HEK293 (cell line): Measurements from ENCODE around the gene POLR1D.
A peak's percentile ranks its signal among the peaks of the same experiment; 100 is the strongest.

Experiments used
- CTCF ChIA-PET: fragments of 350-600 bp; formaldehyde crosslinking; extraction: SDS; loops from one replicate; lab custom pipeline; 2021; ENCODE audit warnings: antibody characterized with exemption; lab: Yijun Ruan, JAX
- POLR2A ChIA-PET: fragments of 300-600 bp; formaldehyde crosslinking; extraction: SDS; loops from one replicate; lab custom pipeline; 2020; ENCODE audit warnings: antibody characterized with exemption, inconsistent platforms; lab: Yijun Ruan, JAX
- H3K27ac ChIP-seq: fragments of 200-500 bp; sonication (Bioruptor generic); 2 replicates; pipeline ENCODE4 v1.5.1; 2014; ENCODE audit warnings: low read depth, low read length, control low read depth, inconsistent platforms; ENCODE audit errors: extremely low read depth
- H3K36me3 ChIP-seq, 2 experiments: fragments of 200-500 bp in 1 of 2; sonication (Bioruptor generic) in 1 of 2; 1 replicate in 1 of 2; 2 replicates in 1 of 2; pipeline ENCODE4 v1.5.1; 2014 to 2017; ENCODE audit warnings: inconsistent platforms in 2 of 2, low read length in 2 of 2; ENCODE audit not compliant: control insufficient read depth in 2 of 2, insufficient read depth in 1 of 2
- H3K4me1 ChIP-seq: fragments of 200-500 bp; sonication (Bioruptor generic); 2 replicates; pipeline ENCODE4 v1.5.1; 2014; ENCODE audit warnings: mild to moderate bottlenecking, low read length, inconsistent platforms; ENCODE audit not compliant: control insufficient read depth, insufficient read depth
- H3K4me3 ChIP-seq: 2 replicates; pipeline ENCODE4 v1.5.1; 2011; ENCODE audit warnings: low read depth, mild to moderate bottlenecking, control low read depth, low read length, moderate library complexity
- H3K9me3 ChIP-seq: fragments of 200-500 bp; sonication (Bioruptor generic); 2 replicates; pipeline ENCODE4 v1.5.1; 2014; ENCODE audit warnings: low read depth, low read length, inconsistent platforms; ENCODE audit not compliant: control insufficient read depth, insufficient read depth
- BCL6B ChIP-seq: fragments of 450-650 bp; formaldehyde crosslinking; IDR thresholded peaks from 2 replicates; pipeline ENCODE4 v1.5.1; 2017; ENCODE audit warnings: missing biosample characterization, missing genetic modification characterization
- GFI1B ChIP-seq: fragments of 450-650 bp; formaldehyde crosslinking; IDR thresholded peaks from 2 replicates; pipeline ENCODE4 v1.5.1; 2016; ENCODE audit warnings: missing biosample characterization, missing genetic modification characterization
- OSR2 ChIP-seq: fragments of 450-650 bp; formaldehyde crosslinking; IDR thresholded peaks from 2 replicates; pipeline ENCODE4 v1.5.1; 2016; ENCODE audit warnings: missing biosample characterization, missing genetic modification characterization
- PBX3 ChIP-seq: sonication (generic); formaldehyde crosslinking; IDR thresholded peaks from 2 replicates; pipeline ENCODE4 v1.8.1; 2022; ENCODE audit warnings: mild to moderate bottlenecking, moderate library complexity, missing genetic modification reagents
- ZBTB49 ChIP-seq: fragments of 450-650 bp; formaldehyde crosslinking; IDR thresholded peaks from 2 replicates; pipeline ENCODE4 v1.5.1; 2016; ENCODE audit warnings: missing biosample characterization, missing genetic modification characterization, low read depth
- ZNF121 ChIP-seq: fragments of 450-650 bp; formaldehyde crosslinking; IDR thresholded peaks from 2 replicates; pipeline ENCODE4 v1.5.1; 2016; ENCODE audit warnings: missing biosample characterization, missing genetic modification characterization
- ZNF18 ChIP-seq: fragments of 450-650 bp; formaldehyde crosslinking; IDR thresholded peaks from 2 replicates; pipeline ENCODE4 v1.5.1; 2016; ENCODE audit warnings: missing biosample characterization, missing genetic modification characterization
- ZNF529 ChIP-seq: fragments of 450-650 bp; formaldehyde crosslinking; IDR thresholded peaks from 2 replicates; pipeline ENCODE4 v1.5.1; 2017; ENCODE audit warnings: missing genetic modification characterization, missing biosample characterization; ENCODE audit not compliant: insufficient replicate concordance
- ZNF530 ChIP-seq: fragments of 450-650 bp; formaldehyde crosslinking; IDR thresholded peaks from 2 replicates; pipeline ENCODE4 v1.5.1; 2016; ENCODE audit warnings: low read depth, missing biosample characterization, missing genetic modification characterization
- ZNF585B ChIP-seq: fragments of 450-650 bp; formaldehyde crosslinking; IDR thresholded peaks from 2 replicates; pipeline ENCODE4 v1.5.1; 2016; ENCODE audit warnings: missing biosample characterization, missing genetic modification characterization
- ZNF623 ChIP-seq: fragments of 450-650 bp; formaldehyde crosslinking; IDR thresholded peaks from 2 replicates; pipeline ENCODE4 v1.5.1; 2016; ENCODE audit warnings: missing biosample characterization, missing genetic modification characterization
- ZNF639 ChIP-seq: fragments of 450-650 bp; formaldehyde crosslinking; IDR thresholded peaks from 2 replicates; pipeline ENCODE4 v1.5.1; 2016; ENCODE audit warnings: missing biosample characterization, missing genetic modification characterization
- ZNF701 ChIP-seq: fragments of 450-650 bp; formaldehyde crosslinking; IDR thresholded peaks from 2 replicates; pipeline ENCODE4 v1.5.1; 2016; ENCODE audit warnings: missing biosample characterization, missing genetic modification characterization
- ZNF747 ChIP-seq: fragments of 450-650 bp; formaldehyde crosslinking; IDR thresholded peaks from 2 replicates; pipeline ENCODE4 v1.5.1; 2016; ENCODE audit warnings: missing biosample characterization, missing genetic modification characterization
- ZNF777 ChIP-seq: fragments of 450-650 bp; formaldehyde crosslinking; IDR thresholded peaks from 2 replicates; pipeline ENCODE4 v1.5.1; 2017; ENCODE audit warnings: missing biosample characterization, missing genetic modification characterization, borderline replicate concordance

Gene POLR1D

GRCh38 chr13:27587095-27587746 lies 34.5 kb upstream of the POLR1D start (continued):
- TF ChIP-seq ZNF530 (tag by site-specific recombination) (no peak), BCL6B (tag by site-specific recombination) (no peak), ZNF777 (tag by site-specific recombination) (no peak), GFI1B (no peak)

- Histone ChIP-seq H3K27ac (no peak overlapping the region), H3K36me3 (no peaks in the 10 kb centered on the region), H3K9me3 (no peaks in the 10 kb centered on the region), H3K4me3 (no peak overlapping the region)
- CTCF ChIA-PET: no interaction called here
- TF ChIP-seq ZNF529: peak; percentile 98
- TF ChIP-seq ZNF121 (tag by site-specific recombination): no peak
- TF ChIP-seq, all 188 proteins: peak for 1
- no peaks in the 10 kb centered on the region for H3K4me1 ChIP-seq
- POLR2A ChIA-PET: no interaction called here
These were observed 33.3 kb upstream of the POLR1D start for GRCh38 chr13:27588405-27588804.

- ChIA-PET CTCF (no interaction called here), POLR2A (no interaction called here)
- no peak overlapping the region for H3K27ac ChIP-seq
- no peak for TF ChIP-seq PBX3 (CRISPR knock-in tag)
- TF ChIP-seq OSR2 (tag by site-specific recombination): no peak
- no peak for TF ChIP-seq ZNF701
- no peak for TF ChIP-seq ZNF623 (tag by site-specific recombination)
- TF ChIP-seq ZNF639: no peak
- TF ChIP-seq ZNF585B: no peak
- no peak for TF ChIP-seq ZNF18 (tag by site-specific recombination)
- no peak for TF ChIP-seq ZBTB49
- TF ChIP-seq ZNF747 (tag by site-specific recombination): no peak
- H3K4me1 ChIP-seq: no peaks in the 10 kb centered on the region
- H3K36me3 ChIP-seq: no peaks in the 10 kb centered on the region
- H3K9me3 ChIP-seq: no peaks in the 10 kb centered on the region
- H3K4me3 ChIP-seq: no peak overlapping the region
These were observed 28.8 kb upstream of the POLR1D start for GRCh38 chr13:27592865-27593264.
